ENCODE results near the gene IPO7. TPM values are rescaled to one million over a fixed set of nuclear protein-coding genes. Genes with fewer than 3 reads are reported as not detected.

The IPO7 gene
- total and polyA plus RNA-seq, 2 of the 13 experiments (the other 11 are each of a cell fraction or from before 2014, with no cell fraction given), result 59.4 to 98.4 TPM

DNA sequence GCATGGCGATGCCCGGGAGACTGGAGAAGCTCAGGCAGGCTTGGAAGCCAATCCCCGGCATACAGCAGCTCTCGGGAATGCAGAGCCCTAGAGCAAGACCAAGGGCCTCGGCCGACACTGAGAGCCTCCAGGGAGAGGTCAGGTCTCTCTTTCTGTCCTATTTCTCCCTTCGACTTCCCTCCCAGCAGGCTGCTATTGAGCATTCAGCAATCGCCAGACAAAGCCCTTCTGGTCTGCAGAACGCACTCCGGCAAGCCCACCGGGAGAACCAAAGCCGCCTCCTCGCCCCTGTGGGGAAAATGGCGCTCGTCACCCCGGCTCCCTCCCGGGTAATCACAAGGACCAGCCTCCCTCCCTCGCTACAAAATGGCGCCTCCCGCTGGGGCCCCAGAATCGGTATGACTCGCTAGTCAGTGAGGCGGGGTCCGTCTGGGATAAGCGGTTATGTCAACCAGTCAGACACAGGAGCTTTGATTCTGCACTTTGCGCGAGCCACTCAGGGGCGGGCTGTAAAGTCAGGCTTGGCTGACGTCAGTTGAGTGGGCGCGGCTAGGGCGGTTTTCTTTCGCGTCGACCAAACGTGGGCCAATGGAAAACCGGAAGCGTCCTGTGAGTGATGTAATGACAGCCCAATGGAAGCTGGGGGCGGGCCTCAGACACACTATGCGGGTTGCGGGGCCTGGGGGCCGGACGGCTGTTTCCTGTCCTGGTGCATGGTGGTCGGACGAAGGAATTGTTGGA is 76.0 kb downstream of the IPO7 start, which contains the start of gene ZNF143 (continued):
- no peak for TF ChIP-seq AHDC1 (CRISPR knock-in tag; IDR thresholded peaks at IDR 0.05; ENCODE audit: borderline replicate concordance)
- TF ChIP-seq MXD4 (CRISPR knock-in tag; IDR thresholded peaks at IDR 0.05), result no peak
- no peak for TF ChIP-seq CHD4 (IDR thresholded peaks at IDR 0.05; ENCODE audit: borderline replicate concordance, low read length)
- peak; percentile 80 for TF ChIP-seq ZNF225 (CRISPR knock-in tag; IDR thresholded peaks at IDR 0.05)
- TF ChIP-seq, protein P1, sequence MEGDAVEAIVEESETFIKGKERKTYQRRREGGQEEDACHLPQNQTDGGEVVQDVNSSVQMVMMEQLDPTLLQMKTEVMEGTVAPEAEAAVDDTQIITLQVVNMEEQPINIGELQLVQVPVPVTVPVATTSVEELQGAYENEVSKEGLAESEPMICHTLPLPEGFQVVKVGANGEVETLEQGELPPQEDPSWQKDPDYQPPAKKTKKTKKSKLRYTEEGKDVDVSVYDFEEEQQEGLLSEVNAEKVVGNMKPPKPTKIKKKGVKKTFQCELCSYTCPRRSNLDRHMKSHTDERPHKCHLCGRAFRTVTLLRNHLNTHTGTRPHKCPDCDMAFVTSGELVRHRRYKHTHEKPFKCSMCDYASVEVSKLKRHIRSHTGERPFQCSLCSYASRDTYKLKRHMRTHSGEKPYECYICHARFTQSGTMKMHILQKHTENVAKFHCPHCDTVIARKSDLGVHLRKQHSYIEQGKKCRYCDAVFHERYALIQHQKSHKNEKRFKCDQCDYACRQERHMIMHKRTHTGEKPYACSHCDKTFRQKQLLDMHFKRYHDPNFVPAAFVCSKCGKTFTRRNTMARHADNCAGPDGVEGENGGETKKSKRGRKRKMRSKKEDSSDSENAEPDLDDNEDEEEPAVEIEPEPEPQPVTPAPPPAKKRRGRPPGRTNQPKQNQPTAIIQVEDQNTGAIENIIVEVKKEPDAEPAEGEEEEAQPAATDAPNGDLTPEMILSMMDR (CRISPR knock-in tag; IDR thresholded peaks at IDR 0.05), result no peak
- no peak for TF ChIP-seq ZNF3 (CRISPR knock-in tag; IDR thresholded peaks at IDR 0.05)
- no peak for TF ChIP-seq ZNF7 (CRISPR knock-in tag; IDR thresholded peaks at IDR 0.05)
- TF ChIP-seq ZNF501 (CRISPR knock-in tag; IDR thresholded peaks at IDR 0.05), result peak; percentile 94
- TF ChIP-seq ZMYM3 (CRISPR knock-in tag; IDR thresholded peaks at IDR 0.05), result no peak
- TF ChIP-seq ZNF121 (CRISPR knock-in tag; IDR thresholded peaks at IDR 0.05), result no peak
- peak; percentile 70 for TF ChIP-seq ZMYM4 (CRISPR knock-in tag; IDR thresholded peaks at IDR 0.05)
- TF ChIP-seq TCF7L2 (IDR thresholded peaks at IDR 0.05; ENCODE audit: low read depth, low read length), result no peak
- no peak for TF ChIP-seq ZNF282 (IDR thresholded peaks at IDR 0.05; ENCODE audit: partially characterized antibody)
- TF ChIP-seq MZF1 (CRISPR knock-in tag; IDR thresholded peaks at IDR 0.05; ENCODE audit: borderline replicate concordance), result no peak
- peak; percentile 36; the same call in 1 of the 2 replicates for TF ChIP-seq CEBPB (IDR thresholded peaks at IDR 0.05; ENCODE audit: borderline replicate concordance, low read depth, low read length)
- TF ChIP-seq, protein P2, sequence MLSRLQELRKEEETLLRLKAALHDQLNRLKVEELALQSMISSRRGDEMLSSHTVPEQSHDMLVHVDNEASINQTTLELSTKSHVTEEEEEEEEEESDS (CRISPR knock-in tag; IDR thresholded peaks at IDR 0.05; ENCODE audit: borderline replicate concordance), result peak; percentile 82; the same call in 1 of the 2 replicates
- TF ChIP-seq TARDBP (CRISPR knock-in tag; IDR thresholded peaks at IDR 0.05), result peak; percentile 73; the same call in 1 of the 2 replicates
- TF ChIP-seq TCF7 (IDR thresholded peaks at IDR 0.05; ENCODE audit: low read depth), result no peak
- peak; percentile 73; the same call in 1 of the 2 replicates for TF ChIP-seq MTF2 (CRISPR knock-in tag; IDR thresholded peaks at IDR 0.05; ENCODE audit: borderline replicate concordance)
- no peak for TF ChIP-seq ONECUT2 (CRISPR knock-in tag; IDR thresholded peaks at IDR 0.05)
- no peak; the same call in 1 of the 2 replicates for TF ChIP-seq ZNF839 (CRISPR knock-in tag; IDR thresholded peaks at IDR 0.05; ENCODE audit: borderline replicate concordance)
- 0 out of 2 replicates have a peak, but pooled peaks have one; percentile 26 for TF ChIP-seq SNAPC2 (CRISPR knock-in tag; IDR thresholded peaks at IDR 0.05)
- TF ChIP-seq DNMT3B (CRISPR knock-in tag; conservative IDR thresholded peaks at IDR 0.05), result no peak
- TF ChIP-seq ZNF260 (CRISPR knock-in tag; IDR thresholded peaks at IDR 0.05; ENCODE audit: borderline replicate concordance, low read depth), result no peak

Data from HepG2 (cell line).